RCC 7860 (cell line): Measurements from ENCODE around the gene WNT5A.

Experiments used
- DNase-seq: peaks from one replicate; pipeline ENCODE4 v3.0.0-alpha.2; 2015; ENCODE audit warnings: low spot score
- FAIRE-seq: peaks from 2 replicates; lab custom pipeline; 2012; peaks lifted over from hg19 to GRCh38; lab: Jason Lieb, UNC

The WNT5A gene

DNA sequence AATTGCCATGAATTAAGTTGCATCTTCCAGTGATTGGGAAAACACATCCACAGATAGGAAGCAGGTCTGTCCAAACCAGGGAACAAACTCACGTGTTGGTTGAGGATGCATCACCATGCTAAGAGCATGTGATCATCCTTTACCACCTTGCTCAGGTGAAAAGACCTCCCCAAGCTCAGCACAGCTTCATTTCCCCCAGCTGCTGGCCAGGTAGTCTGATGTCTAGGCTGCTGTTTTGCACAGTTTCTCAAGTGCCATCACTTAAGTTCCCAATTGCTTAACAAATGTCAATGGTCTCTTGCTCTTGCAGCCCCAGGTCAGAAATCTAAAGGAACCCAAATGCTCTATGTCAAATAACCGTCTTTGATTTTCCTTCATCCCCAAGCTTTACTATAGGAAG is 34.2 kb downstream of the WNT5A start:
- DNase-seq (no peak), FAIRE-seq (no peak)

DNA sequence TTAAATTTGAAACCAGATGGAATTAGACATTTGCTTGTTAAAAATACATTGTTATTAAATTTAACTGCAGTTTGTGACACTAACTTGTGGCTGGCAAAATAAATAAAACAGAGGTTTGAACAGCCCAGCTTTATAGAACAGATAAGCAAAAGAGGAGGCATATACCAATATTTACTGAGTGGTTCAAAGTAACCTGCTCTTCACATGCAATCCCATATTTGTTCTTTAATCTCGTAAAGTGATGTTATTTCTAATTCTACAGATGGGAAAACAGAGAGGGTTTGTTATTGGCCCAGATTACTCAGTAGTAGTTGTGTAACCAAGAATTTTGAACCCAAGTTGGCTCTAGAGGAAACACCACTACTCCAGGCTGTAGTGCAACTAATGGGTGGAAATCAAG is 37.6 kb downstream of the WNT5A start:
- no peak for DNase-seq
- no peak for FAIRE-seq

DNA sequence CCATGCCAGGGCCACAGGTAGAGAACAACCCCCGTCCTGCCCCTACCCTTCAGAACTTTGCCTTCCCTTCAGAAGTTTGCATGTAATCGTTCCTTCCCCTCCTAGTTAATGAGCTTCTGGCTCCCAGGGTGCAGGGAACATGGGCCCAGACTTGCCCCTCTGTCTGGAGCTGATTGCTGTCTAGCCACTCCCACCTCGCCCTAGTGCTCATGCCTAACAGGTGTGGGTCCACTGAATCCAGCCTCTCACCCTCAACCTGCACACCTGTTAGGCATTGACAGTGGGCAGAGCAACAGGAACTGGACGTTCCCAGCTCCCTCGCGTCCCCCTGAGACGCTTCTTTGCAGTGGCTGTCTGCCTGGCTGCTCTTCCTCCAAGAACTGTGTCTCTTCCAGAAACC is 40.3 kb downstream of the WNT5A start:
- FAIRE-seq: no peak
- DNase-seq: no peak

DNA sequence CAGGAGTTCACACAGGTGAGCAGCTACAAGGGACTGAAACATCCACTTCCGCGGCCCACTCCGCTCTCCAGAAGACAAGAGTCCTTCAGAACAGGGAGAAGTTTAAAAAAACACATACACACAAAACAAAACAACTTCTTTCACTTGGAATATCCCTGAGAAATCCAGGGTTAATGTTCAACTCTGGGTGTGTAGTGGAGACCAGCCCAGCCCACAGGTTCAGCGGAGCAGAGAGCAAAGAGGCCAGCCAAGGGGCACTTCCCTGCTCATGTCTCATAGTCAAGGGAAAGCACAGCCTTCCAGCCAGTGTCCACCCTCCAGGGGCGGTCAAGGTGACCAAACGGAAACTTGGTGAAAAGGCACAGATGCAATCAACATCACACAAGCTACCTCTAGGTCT is 41.6 kb downstream of the WNT5A start:
- DNase-seq: peak; percentile 58
- FAIRE-seq: peak; percentile 83

DNA sequence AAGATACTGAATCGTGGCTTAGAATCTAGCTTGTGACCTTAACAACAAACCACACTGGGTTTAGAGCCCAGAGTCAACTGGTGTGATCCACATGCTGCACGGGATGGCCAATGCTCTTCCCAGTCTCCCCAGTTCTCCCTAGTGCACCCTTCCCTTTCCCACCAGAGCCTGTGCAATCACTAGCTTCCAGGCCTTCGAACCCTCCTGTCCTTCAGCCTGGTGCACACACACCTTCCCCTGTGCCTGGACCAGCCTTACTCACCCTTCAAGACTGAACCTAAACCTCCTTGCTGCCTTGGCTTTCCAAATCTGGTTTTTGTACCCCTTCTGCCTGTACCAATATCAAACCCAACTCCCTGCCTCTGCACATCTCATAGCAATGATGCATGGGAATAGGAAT is 43.8 kb downstream of the WNT5A start:
- FAIRE-seq (no peak), DNase-seq (no peak)

DNA sequence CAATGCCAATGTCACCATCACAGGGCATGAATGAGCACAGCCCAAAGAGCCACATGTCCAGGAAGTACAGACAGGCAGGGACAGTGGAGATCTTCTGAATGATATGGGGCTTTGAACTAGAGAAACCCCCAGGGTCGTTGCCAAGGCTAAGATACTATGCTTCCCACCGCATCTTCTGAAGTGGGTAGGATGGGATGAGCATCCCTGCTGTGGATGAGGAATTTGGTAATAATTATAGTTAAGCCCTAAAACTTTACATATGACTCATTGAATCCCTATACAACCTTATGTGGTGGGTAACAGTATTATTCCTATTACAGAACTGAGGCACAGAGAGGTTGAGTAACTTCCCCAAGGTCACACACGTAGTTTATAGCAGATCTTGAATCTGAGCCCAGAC is 44.2 kb downstream of the WNT5A start:
- no peak for FAIRE-seq
- no peak for DNase-seq

DNA sequence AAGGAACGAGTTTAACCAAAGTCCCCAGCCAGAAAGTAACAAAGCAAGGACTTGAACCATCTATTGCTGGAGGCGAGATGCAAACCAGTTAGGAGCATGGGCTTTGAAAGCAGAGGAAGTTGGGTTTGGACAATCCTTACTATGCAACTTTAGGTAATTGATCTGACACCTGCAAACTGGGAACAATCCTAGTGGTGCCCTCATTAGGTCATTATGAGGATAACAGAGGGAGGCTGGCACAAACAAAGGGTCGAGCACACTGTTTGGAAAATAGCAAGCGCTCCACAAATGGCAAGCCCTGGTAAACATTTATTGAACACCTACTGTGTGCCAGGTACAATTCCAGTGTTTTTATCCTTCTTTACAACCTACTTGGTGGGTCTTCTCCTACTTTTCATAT is 45.6 kb downstream of the WNT5A start:
- FAIRE-seq: no peak
- DNase-seq: no peak

DNA sequence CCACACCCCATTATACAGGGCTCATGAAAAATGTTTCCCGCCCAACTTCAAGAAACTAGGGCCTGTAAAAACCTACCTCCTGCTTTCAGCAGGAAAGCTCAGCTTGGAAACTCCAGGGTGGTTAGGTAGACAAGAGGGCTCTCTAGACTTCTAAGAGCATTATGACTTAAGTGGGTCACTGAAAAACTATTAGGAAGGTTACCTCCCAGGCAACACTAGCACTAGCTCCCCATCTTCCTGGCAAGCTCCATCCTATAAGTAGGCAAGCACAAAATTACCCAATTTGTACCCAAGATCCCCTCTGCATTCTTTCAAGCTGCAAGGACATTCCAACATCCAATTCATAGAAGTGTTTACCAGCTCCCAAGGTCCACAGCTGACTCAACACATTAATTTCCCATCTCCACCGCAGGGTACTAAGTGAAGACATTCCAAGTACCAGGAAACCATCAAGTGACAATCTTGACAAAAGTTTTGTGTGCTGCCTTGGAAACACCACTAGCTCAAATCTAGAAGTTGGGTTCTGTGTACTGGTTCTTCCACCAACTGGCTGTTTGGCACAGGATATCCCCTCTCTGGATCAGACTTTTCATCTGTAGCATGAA is 46.9 kb downstream of the WNT5A start:
- DNase-seq (no peak), FAIRE-seq (no peak)

DNA sequence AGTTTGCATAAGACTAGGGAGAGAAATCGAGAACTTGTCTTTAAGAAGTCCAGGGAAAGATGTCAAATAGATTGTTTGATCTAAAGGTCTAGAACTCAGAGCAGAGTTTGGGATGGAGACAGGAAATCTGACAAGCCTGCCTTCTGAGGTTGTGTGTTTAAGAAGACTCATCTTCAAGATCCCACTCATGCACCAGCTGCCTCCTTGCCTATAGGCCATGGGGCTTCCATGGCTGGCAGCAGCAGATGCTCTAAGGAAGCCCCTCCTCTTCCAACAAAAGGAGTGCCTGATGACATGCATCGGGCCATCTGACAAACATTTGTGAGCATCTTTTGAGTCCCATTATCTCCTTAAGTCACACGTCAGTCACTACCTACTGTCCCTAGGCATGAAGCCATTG is 47.4 kb downstream of the WNT5A start:
- DNase-seq: no peak
- no peak for FAIRE-seq

DNA sequence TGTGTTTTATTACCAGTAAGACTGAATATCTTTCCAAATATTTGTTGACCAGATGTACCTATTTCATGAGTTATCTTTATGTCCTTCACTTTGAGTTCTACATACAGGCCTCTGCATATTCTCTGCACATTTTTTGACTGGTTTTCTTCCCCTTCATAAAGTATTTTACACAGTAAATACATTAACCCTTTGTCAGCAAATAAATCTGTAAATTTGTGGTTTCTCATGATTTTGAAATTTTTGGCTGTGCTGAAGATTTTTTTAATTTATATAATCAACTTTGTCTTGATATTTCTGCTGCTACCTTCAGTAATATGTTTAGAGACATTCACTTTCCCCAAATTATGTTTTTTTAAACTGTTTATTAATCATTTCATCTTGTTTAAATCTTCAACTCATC is 50.5 kb downstream of the WNT5A start:
- FAIRE-seq (no peak), DNase-seq (no peak)

DNA sequence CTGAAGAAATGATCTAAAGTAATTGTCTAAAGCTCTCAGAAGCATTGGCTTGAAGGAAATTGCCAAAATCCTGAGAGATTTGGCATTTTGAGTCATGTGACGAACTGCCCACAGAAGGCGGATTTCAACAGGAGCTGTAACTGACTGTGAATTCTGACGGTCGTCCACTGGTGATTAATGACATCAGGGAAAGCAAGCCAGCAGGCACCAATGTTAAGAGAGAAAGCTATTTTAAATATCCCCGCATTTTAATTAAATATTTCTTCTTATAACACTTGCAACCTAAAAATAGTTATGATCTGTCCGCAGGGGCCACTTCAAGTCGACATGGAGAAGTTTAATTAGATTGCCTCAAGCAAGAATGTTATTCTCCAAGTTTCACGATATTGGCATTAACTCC is 51.6 kb downstream of the WNT5A start:
- no peak for FAIRE-seq
- no peak for DNase-seq

DNA sequence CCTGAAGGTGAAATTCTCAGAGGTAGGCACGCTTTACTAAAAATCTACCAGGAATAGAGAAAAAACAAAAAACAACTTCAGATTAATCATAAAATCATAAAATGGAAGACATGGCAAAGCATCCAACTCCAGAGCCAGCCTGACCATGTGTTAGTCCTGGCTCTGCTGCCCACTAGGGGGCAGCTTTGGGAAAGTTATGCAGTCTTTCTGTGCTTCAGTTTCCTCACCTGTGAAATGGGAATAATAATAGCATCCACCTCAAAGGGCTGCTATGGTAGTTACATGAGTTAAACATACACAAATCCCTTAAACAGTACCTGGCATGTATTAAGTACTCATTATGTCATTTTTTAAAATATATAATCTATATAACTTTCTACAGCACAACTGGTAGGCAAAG is 52.3 kb downstream of the WNT5A start:
- FAIRE-seq: no peak
- peak; percentile 8 for DNase-seq

DNA sequence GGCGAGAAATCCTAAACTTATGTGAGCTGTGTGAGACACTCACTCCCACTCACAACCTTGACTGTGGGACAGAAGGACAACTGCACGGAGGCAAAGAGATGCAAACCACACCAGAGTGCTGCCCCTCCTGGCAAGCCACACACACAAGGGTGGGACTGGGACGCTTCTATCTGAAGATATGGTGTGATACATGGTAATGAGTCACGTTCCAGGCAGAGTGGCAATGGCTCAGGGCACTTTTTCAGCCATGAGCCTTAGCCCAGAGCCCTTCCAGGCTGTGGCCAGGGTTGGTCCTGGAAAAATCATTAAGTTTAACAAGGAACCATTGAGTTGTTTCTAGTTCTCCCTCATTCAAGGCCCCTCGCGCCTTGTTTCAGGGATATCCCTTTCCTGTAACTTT is 56.1 kb downstream of the WNT5A start:
- no peak for DNase-seq
- FAIRE-seq: no peak

DNA sequence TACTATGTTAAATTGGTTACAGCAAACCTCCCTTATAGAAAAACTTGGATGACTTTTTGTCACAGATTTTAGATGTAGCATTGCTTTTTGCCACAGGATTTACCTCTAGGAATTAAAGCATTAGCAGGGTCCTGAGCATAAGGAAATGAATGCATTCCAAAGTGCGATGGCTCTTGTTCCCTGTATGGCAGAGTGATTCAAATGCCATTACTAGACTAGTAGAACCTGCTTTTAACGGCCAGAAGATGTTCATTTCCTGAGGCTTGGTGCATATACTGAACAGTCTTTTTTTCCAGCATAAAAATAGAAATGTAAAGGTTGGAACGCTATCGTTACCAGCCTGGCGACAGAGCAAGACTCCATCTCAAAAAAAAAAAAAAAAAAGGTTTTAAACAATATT is 59.4 kb downstream of the WNT5A start:
- DNase-seq: no peak
- FAIRE-seq: no peak

DNA sequence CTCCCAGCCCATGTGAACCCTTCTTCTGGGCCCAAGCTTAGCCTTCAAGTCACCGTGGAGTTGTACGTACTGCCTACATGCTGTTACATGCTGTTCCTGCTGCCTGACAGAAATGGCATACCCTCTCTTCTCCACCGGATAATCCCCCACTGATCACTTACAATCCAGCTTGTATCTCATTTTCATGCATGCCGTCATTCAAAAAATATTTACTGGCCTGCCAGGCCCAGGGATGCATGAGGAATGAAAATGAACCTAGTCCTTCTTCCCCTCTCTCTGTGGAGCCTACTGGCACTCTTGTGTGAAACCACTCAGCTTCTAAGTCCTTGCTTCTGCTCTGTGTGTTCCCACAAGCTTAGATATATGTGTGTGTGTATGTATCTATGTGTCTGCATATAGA is 60.6 kb downstream of the WNT5A start:
- FAIRE-seq (no peak), DNase-seq (no peak)

DNA sequence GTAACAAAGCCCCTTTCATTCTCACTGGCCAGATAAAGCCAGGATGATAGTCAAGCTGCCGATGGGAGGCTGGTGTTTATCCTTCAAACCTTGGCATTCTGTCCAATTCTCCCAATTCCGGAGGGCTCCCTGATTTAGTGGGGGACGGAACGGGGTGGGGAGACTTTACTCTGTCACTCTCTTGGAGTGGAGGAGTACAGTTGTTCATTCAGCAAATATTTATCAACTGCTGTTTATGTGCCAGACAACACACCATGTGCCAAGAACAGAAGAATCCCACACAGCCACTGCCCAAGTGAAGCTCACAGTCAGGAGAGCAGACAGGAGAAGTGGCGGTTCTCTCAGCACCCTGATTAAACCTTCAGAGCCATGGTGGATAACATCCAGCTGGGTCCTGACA is 63.3 kb downstream of the WNT5A start:
- DNase-seq: no peak

DNA sequence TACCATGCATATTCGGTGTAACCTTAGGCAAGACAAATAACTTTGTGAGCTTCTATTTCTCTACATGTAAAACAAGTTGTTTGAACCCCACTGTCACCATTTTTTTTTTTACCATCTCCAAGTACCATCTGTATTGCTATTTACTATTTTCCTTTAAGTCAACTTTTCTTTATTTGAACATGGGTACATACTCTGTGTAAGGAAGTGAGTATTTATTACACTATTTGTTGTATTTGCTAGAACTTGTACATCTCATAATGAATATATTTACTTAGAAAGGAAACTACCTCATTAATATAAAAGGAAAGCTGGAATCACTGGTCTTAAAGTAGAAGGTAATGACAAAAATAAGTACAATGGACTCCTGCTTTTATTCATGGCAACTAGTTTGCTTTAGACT is 69.9 kb downstream of the WNT5A start:
- DNase-seq (no peak), FAIRE-seq (no peak)

More for the DNA sequence above, 63.3 kb downstream of the WNT5A start:
- FAIRE-seq: no peak

DNA sequence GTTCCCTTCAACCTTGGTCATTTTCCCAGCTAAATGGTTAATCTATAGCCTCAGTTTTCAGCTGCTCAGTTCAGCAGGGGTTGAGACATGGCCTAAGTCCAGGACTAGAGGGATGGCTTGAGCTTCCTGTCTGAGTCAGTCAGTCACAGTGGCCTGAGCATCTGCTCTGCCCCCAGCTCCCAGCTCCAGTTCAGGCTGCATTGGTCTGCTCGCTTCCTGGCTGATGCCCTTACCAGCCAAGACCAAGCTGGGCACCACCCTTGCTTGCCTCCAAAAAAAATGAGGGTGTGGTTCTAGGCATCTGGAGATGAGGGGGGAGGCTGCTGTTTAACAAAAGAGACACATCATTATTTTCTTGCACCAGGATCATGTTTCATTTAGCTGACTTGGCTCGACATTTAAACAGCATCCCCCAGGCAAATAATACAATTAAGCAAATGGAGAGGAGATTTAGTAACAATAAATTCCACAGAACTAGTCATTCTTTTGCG is 70.7 kb downstream of the WNT5A start:
- DNase-seq: peak; percentile 83
- FAIRE-seq: peak; percentile 87
